HG03196 (cell line): ENCODE results near the gene ABCC1.

Source experiments
- ATAC-seq: cut with Tn5 transposase; IDR thresholded peaks from one replicate; pipeline ENCODE4 v1.9.1; 2021; ENCODE audit not compliant: unreplicated experiment

The ABCC1 gene

GRCh38 chr16:16073891-16074881 lies 124.8 kb downstream of the ABCC1 start:
- no peak for ATAC-seq

- ATAC-seq, result no peak
These were observed 126.3 kb downstream of the ABCC1 start for GRCh38 chr16:16075488-16076422.

- no peak for ATAC-seq
These were observed 127.0 kb downstream of the ABCC1 start for GRCh38 chr16:16076423-16076813.

GRCh38 chr16:16080465-16081065 lies 131.1 kb downstream of the ABCC1 start:
- ATAC-seq, result no peak

- ATAC-seq, result no peak
These were observed 131.7 kb downstream of the ABCC1 start for GRCh38 chr16:16081141-16081540.

GRCh38 chr16:16082255-16082654 lies 132.8 kb downstream of the ABCC1 start:
- ATAC-seq, result no peak

GRCh38 chr16:16083421-16084156 lies 134.2 kb downstream of the ABCC1 start:
- no peak for ATAC-seq

GRCh38 chr16:16084874-16085273 lies 135.5 kb downstream of the ABCC1 start:
- ATAC-seq, result no peak

GRCh38 chr16:16086653-16087446 lies 137.4 kb downstream of the ABCC1 start:
- ATAC-seq, result no peak

- ATAC-seq, result no peak
These were observed 140.8 kb downstream of the ABCC1 start for GRCh38 chr16:16090238-16090637.

GRCh38 chr16:16092925-16093627 lies 143.7 kb downstream of the ABCC1 start:
- no peak for ATAC-seq

GRCh38 chr16:16093628-16094332 lies 144.4 kb downstream of the ABCC1 start:
- ATAC-seq, result no peak

- no peak for ATAC-seq
These were observed 146.2 kb downstream of the ABCC1 start for GRCh38 chr16:16095646-16096045.

GRCh38 chr16:16096121-16096857 lies 146.9 kb downstream of the ABCC1 start:
- ATAC-seq, result no peak

- no peak for ATAC-seq
These were observed 147.4 kb downstream of the ABCC1 start for GRCh38 chr16:16096858-16097213.

GRCh38 chr16:16099320-16099719 lies 149.9 kb downstream of the ABCC1 start:
- no peak for ATAC-seq

GRCh38 chr16:16100631-16101030 lies 151.2 kb downstream of the ABCC1 start:
- no peak for ATAC-seq

- ATAC-seq, result no peak
These were observed 152.2 kb downstream of the ABCC1 start for GRCh38 chr16:16101585-16101984.
